Left ventricle myocardium inferior (tissue), 1 donor: ENCODE measurements around the gene PTPRM. TPM values are rescaled to one million over a fixed set of nuclear protein-coding genes. Genes with fewer than 3 reads are reported as not detected.

Experiments
- DNase-seq: peaks from one replicate; pipeline ENCODE4 v3.0.0-alpha.2; 2020
- H3K27ac ChIP-seq: fragments of 200-600 bp; replicated peaks from 2 replicates; pipeline ENCODE4 v1.8.0; 2021
- H3K27me3 ChIP-seq: fragments of 200-600 bp; 2 replicates; pipeline ENCODE4 v1.8.0; 2021; ENCODE audit warnings: low read depth
- H3K36me3 ChIP-seq: fragments of 200-600 bp; 2 replicates; pipeline ENCODE4 v1.8.0; 2021
- H3K4me1 ChIP-seq: fragments of 200-600 bp; 2 replicates; pipeline ENCODE4 v1.8.0; 2021
- H3K4me3 ChIP-seq: fragments of 200-600 bp; 2 replicates; pipeline ENCODE4 v1.8.0; 2021; ENCODE audit warnings: mild to moderate bottlenecking, moderate library complexity
- H3K9me3 ChIP-seq: fragments of 200-600 bp; replicated peaks from 2 replicates; pipeline ENCODE4 v1.8.0; 2021
- intact Hi-C: fragments of 100-400 bp; cut with micrococcal nuclease; formaldehyde crosslinking; loops from one replicate; pipeline ENCODE4 v1.11.0; 2022
- total RNA-seq: library from RNA; stranded (reverse); fragmentation: NEBNext Ultra II Directional; extraction: Animal tissue kit (Norgen Biotek cat#: 25700); gene quantifications from one replicate; pipeline ENCODE4 v1.2.1, GENCODE V29; 2021
- TF ChIP-seq, protein P1 (sequence below): fragments of 200-600 bp; IDR thresholded peaks from 2 replicates; pipeline ENCODE4 v1.8.0; 2021; ENCODE audit warnings: antibody characterized with exemption, mild to moderate bottlenecking, borderline replicate concordance
- donor health status: DM: no; HTN: yes; CAD: no; lungs with severe emphysema.

Gene PTPRM
- total RNA-seq, 1 donor from 2014 or later: 132 TPM

GRCh38 chr18:7666195-7666776, 99.2 kb downstream of the PTPRM start:
- no peak overlapping the region for H3K27ac ChIP-seq
- TF ChIP-seq, protein P1, sequence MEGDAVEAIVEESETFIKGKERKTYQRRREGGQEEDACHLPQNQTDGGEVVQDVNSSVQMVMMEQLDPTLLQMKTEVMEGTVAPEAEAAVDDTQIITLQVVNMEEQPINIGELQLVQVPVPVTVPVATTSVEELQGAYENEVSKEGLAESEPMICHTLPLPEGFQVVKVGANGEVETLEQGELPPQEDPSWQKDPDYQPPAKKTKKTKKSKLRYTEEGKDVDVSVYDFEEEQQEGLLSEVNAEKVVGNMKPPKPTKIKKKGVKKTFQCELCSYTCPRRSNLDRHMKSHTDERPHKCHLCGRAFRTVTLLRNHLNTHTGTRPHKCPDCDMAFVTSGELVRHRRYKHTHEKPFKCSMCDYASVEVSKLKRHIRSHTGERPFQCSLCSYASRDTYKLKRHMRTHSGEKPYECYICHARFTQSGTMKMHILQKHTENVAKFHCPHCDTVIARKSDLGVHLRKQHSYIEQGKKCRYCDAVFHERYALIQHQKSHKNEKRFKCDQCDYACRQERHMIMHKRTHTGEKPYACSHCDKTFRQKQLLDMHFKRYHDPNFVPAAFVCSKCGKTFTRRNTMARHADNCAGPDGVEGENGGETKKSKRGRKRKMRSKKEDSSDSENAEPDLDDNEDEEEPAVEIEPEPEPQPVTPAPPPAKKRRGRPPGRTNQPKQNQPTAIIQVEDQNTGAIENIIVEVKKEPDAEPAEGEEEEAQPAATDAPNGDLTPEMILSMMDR: no peak
- H3K9me3 ChIP-seq: no peaks in the 10 kb centered on the region
- H3K4me1 ChIP-seq: peaks cover 75% of the 10 kb centered on the region
- H3K4me3 ChIP-seq: no peak overlapping the region
- H3K36me3 ChIP-seq: no peaks in the 10 kb centered on the region
- intact Hi-C loops: no loop called here
- DNase-seq: no peak
- H3K27me3 ChIP-seq: no peaks in the 10 kb centered on the region

DNA sequence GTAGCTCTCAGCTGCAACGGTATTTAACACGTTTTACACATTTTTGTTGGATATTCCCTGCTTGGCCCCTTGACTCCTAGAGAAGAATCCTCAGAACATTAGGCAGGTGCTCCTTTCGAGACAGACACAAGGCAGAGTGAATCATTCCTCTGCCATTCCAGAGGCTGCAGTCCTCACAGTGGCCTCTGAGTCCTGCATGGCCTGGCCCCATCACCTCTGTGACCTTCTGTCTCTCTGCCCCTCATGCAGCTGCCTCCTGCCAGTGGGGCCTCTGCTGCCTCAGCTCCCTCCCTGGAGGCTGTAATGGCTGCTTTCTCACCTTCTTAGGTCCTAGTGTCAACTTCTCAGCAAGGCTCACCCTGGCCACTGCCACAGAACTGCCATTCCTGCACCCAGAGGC, 101.3 kb downstream of the PTPRM start:
- TF ChIP-seq, protein P1: no peak
- Histone ChIP-seq H3K9me3 (no peaks in the 10 kb centered on the region), H3K4me3 (no peak overlapping the region), H3K36me3 (no peaks in the 10 kb centered on the region), H3K27ac (no peak overlapping the region), H3K27me3 (no peaks in the 10 kb centered on the region), H3K4me1 (peaks cover 70% of the 10 kb centered on the region)
- intact Hi-C loops: no loop called here
- no peak for DNase-seq

DNA sequence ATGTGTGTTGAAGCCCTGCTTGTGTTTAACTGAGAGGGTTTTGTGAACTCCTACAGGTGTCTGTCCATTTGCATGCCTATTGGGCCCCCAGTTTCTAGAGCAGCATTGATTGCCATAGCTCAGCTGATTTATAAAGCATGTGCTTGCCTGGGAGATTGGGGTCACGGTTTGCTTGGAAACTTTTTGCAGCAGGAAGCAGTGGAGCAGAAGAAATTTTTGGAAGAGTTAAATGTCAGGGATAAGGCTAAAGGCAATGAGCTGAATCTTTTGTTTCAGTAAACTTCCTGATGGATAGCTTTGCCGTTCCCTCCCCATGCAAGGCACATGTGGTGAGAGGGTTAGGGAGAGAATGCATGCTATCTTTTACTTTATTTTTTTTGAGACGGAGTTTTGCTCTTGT, 102.2 kb downstream of the PTPRM start:
- H3K27ac ChIP-seq: no peak overlapping the region
- no peaks in the 10 kb centered on the region for H3K9me3 ChIP-seq
- H3K4me3 ChIP-seq: no peak overlapping the region
- DNase-seq: no peak
- H3K27me3 ChIP-seq: no peaks in the 10 kb centered on the region
- peaks cover 70% of the 10 kb centered on the region for H3K4me1 ChIP-seq
- intact Hi-C loops: no loop called here
- TF ChIP-seq, protein P1: no peak
- no peaks in the 10 kb centered on the region for H3K36me3 ChIP-seq

DNA sequence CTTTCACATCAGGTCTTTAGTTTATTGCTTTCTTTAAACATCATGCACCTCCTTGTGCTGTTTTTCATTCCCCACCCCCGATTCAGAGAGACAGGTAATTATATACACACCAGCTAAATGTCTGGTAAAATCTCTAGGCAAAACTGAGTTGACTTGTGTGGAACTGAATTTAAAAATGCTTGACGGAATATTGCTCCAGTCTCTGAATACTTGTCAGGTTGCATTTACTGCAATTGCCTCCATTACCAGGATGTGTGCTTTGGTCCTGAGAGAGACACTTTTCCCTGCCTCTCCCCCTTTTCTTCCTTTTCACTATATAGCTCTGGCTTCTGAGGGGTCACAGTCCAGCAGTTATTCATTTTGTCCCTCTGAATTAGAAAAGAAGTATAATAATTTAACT, 104.0 kb downstream of the PTPRM start:
- TF ChIP-seq, protein P1: no peak

GRCh38 chr18:7676253-7676873, 109.2 kb downstream of the PTPRM start:
- no peak for DNase-seq
- intact Hi-C loops: no loop called here
- Histone ChIP-seq H3K4me1 (peaks cover 92% of the 10 kb centered on the region), H3K27me3 (no peaks in the 10 kb centered on the region), H3K27ac (peak overlapping the region; percentile 49), H3K4me3 (no peak overlapping the region), H3K36me3 (no peaks in the 10 kb centered on the region), H3K9me3 (no peaks in the 10 kb centered on the region)
- TF ChIP-seq, protein P1: no peak

More for the DNA sequence above, 104.0 kb downstream of the PTPRM start:
- Histone ChIP-seq H3K36me3 (no peaks in the 10 kb centered on the region), H3K27me3 (no peaks in the 10 kb centered on the region), H3K9me3 (no peaks in the 10 kb centered on the region), H3K27ac (no peak overlapping the region), H3K4me3 (no peak overlapping the region), H3K4me1 (peaks cover 79% of the 10 kb centered on the region)
- DNase-seq: no peak
- intact Hi-C loops: no loop called here
